ENCODE results near the gene MAPK4.

DNA sequence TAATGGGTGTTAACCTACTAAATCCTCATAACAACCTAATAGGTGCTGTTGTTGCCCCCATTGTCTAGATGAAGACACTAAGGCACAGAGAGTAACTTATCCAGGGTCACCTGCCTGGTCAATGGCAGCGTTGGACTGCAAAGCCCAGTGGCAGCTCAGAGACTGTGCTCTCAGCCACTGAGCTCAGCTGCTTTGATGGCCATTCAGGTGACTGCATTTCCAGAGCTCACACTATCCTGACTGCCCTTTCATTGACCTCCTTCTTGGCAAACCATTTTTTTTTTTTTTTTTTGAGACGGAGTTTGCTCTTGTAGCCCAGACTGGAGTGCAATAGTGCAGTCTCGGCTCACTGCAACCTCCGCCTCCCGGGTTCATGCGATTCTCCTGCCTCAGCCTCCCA lies 115.2 kb downstream of the MAPK4 start:
- TF ChIP-seq, protein P1, sequence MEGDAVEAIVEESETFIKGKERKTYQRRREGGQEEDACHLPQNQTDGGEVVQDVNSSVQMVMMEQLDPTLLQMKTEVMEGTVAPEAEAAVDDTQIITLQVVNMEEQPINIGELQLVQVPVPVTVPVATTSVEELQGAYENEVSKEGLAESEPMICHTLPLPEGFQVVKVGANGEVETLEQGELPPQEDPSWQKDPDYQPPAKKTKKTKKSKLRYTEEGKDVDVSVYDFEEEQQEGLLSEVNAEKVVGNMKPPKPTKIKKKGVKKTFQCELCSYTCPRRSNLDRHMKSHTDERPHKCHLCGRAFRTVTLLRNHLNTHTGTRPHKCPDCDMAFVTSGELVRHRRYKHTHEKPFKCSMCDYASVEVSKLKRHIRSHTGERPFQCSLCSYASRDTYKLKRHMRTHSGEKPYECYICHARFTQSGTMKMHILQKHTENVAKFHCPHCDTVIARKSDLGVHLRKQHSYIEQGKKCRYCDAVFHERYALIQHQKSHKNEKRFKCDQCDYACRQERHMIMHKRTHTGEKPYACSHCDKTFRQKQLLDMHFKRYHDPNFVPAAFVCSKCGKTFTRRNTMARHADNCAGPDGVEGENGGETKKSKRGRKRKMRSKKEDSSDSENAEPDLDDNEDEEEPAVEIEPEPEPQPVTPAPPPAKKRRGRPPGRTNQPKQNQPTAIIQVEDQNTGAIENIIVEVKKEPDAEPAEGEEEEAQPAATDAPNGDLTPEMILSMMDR (IDR thresholded peaks at IDR 0.05): no peak
- TF ChIP-seq POLR2A (IDR thresholded peaks at IDR 0.05) (no peak), EP300 (IDR thresholded peaks at IDR 0.05) (no peak)

Measured in upper lobe of left lung (tissue), 4 donors.